ENCODE data around the gene GRIK5.

DNA sequence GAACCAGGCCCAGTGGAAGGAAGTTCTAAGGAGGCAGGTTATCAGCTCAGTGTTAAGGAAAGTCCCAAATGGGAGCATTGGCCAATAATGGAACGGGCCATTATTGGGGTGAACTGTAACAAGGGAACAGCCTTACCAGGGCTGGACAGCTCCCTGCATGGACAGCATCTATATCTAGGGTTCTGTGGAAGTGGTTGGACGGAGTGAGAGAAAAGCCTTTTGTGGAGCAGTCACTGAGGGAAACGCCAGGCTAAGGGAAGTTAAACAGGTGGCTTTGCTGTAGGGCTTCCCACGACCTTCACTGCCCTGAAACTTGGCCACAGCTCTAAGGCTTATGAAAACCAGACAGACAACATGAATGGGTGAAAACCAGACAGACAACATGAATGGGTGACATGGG, 45.2 kb upstream of the GRIK5 start:
- no peak for TF ChIP-seq CTCF (IDR thresholded peaks at IDR 0.05; ENCODE audit: extremely low read depth in 1 of 2, insufficient read depth in 1 of 2, low read depth in 1 of 2, low read length in 2 of 2)
- TF ChIP-seq, protein P1, sequence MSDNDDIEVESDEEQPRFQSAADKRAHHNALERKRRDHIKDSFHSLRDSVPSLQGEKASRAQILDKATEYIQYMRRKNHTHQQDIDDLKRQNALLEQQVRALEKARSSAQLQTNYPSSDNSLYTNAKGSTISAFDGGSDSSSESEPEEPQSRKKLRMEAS (IDR thresholded peaks at IDR 0.05; ENCODE audit: insufficient read depth, insufficient read length), result no peak
- no peak for TF ChIP-seq MYC (IDR thresholded peaks at IDR 0.05; ENCODE audit: low read depth, low read length)
- TF ChIP-seq EZH2 (IDR thresholded peaks at IDR 0.05; ENCODE audit: borderline replicate concordance, low read depth, low read length, severe bottlenecking), result no peak
- no peak for TF ChIP-seq POLR2A (IDR thresholded peaks at IDR 0.05; ENCODE audit: low read depth, low read length)
- no peak for TF ChIP-seq POLR2AphosphoS5 (IDR thresholded peaks at IDR 0.05; ENCODE audit: insufficient read depth, low read depth, low read length)
- TF ChIP-seq GATA2 (IDR thresholded peaks at IDR 0.05; ENCODE audit: insufficient read depth, insufficient read length, low read depth, low read length), result no peak
- no peak for TF ChIP-seq FOS (IDR thresholded peaks at IDR 0.05; ENCODE audit: borderline replicate concordance, insufficient read depth, low read length)

All from endothelial cell of umbilical vein (primary cell).